Keratinocyte (primary cell): Measurements from ENCODE around the gene PEX10.

Source experiments
- CTCF ChIP-seq, 3 experiments: IDR thresholded peaks in 1 of 3; conservative IDR thresholded peaks in 1 of 3; optimal IDR thresholded peaks in 1 of 3; 2 replicates in 2 of 3; 3 replicates in 1 of 3; pipeline versions ENCODE3 to v1.5.1; 2011; ENCODE audit warnings: low read length in 3 of 3, mild to moderate bottlenecking in 3 of 3, moderate library complexity in 2 of 3, control low read depth in 1 of 3, inconsistent platforms in 1 of 3; ENCODE audit not compliant: insufficient read depth in 2 of 3; ENCODE audit errors: extremely low read depth in 1 of 3
- EZH2 ChIP-seq: IDR thresholded peaks from one replicate; pipeline ENCODE4 v1.6.1; 2012; ENCODE audit warnings: inconsistent platforms, mild to moderate bottlenecking, low read length, moderate library complexity

- TF ChIP-seq CTCF (optimal IDR thresholded peaks at IDR 0.05 in 1 of 3, IDR thresholded peaks at IDR 0.05 in 1 of 3, conservative IDR thresholded peaks at IDR 0.05 in 1 of 3; ENCODE audit: extremely low read depth in 1 of 3, insufficient read depth in 2 of 3, low read length in 3 of 3), result no peak
- no peak for TF ChIP-seq EZH2
Observed at GRCh38 chr1:2403273-2403672, 9.1 kb downstream of the PEX10 start.
